ENCODE results near the gene DVL2. TPM values are rescaled to one million over a fixed set of nuclear protein-coding genes. Genes with fewer than 3 reads are reported as not detected.

Gene DVL2
- total and polyA plus RNA-seq, 2 of the 13 experiments (the other 11 are each of a cell fraction or from before 2014, with no cell fraction given): 5.7 to 38.2 TPM

- TF ChIP-seq TFE3 (CRISPR knock-in tag; IDR thresholded peaks at IDR 0.05) (peak; percentile 47), YY1 (IDR thresholded peaks at IDR 0.05; ENCODE audit: insufficient read depth, insufficient replicate concordance, low read depth, low read length) (peak; percentile 38), HNF4G (IDR thresholded peaks at IDR 0.05; ENCODE audit: borderline replicate concordance, low read depth, low read length) (no peak), HNF4G (CRISPR knock-in tag; IDR thresholded peaks at IDR 0.05; ENCODE audit: borderline replicate concordance, low read depth) (no peak), HMGXB3 (CRISPR knock-in tag; IDR thresholded peaks at IDR 0.05; ENCODE audit: borderline replicate concordance) (no peak), ZNF878 (CRISPR knock-in tag; IDR thresholded peaks at IDR 0.05) (no peak), BCL3 (CRISPR knock-in tag; IDR thresholded peaks at IDR 0.05) (peak; percentile 93), ZNF580 (CRISPR knock-in tag; IDR thresholded peaks at IDR 0.05; ENCODE audit: borderline replicate concordance, low read depth) (peak; percentile 39; the same call in 1 of the 2 replicates), ZNF263 (CRISPR knock-in tag; IDR thresholded peaks at IDR 0.05) (peak; percentile 27; the same call in 1 of the 2 replicates), DNMT1 (CRISPR knock-in tag; IDR thresholded peaks at IDR 0.05) (no peak), SYNCRIP (IDR thresholded peaks at IDR 0.05; ENCODE audit: insufficient read depth, low read depth, low read length) (no peak), ZBTB26 (CRISPR knock-in tag; IDR thresholded peaks at IDR 0.05; ENCODE audit: borderline replicate concordance) (peak; percentile 60; the same call in 1 of the 2 replicates)
These were observed 46.3 kb upstream of the DVL2 start (continued) for GRCh38 chr17:7280519-7281073.

Measured in HepG2 (cell line).